Pancreas (tissue), 10 donors: ENCODE measurements around the gene LRRC45. TPM values are rescaled to one million over a fixed set of nuclear protein-coding genes. Genes with fewer than 3 reads are reported as not detected.
"Not testable (repeated sequence)": the region's sequence is repeated elsewhere in the genome, so short reads cannot be mapped to it uniquely, and the experiment has no call there.

Source experiments
- ATAC-seq, 4 donors: fragments of 200-7000 bp; cut with Tn5 transposase; one replicate each; pipeline versions ENCODE4 v1.8.0 to v1.9.1; 2020; ENCODE audit warnings: mild to moderate bottlenecking in 4 of 4, moderate library complexity in 4 of 4
- DNase-seq, 6 donors: peaks; one replicate each; pipeline ENCODE4 v3.0.0-alpha.2; 2020
- FAIRE-seq: peaks from 2 replicates; lab custom pipeline; 2012; peaks lifted over from hg19 to GRCh38; lab: Jason Lieb, UNC
- H3K27ac ChIP-seq, 4 donors: fragments of 200-600 bp; sonication (generic); 1 replicate in 3 of 4; 2 replicates in 1 of 4; pipeline versions ENCODE4 v1.5.0 to v1.8.0; 2020
- H3K27me3 ChIP-seq, 4 donors: fragments of 200-600 bp; one replicate each; pipeline ENCODE4 v1.8.0; 2021
- H3K36me3 ChIP-seq, 3 donors: fragments of 200-600 bp; sonication (generic) in 1 of 3; one replicate each; pipeline versions ENCODE4 v1.5.0 to v1.8.0; 2020 to 2021
- H3K4me1 ChIP-seq, 3 donors: fragments of 200-600 bp; one replicate each; pipeline ENCODE4 v1.8.0; 2021
- H3K4me3 ChIP-seq, 4 donors: fragments of 200-600 bp; sonication (generic) in 2 of 4; one replicate each; pipeline versions ENCODE4 v1.5.0 to v1.8.0; 2020 to 2021
- H3K9me3 ChIP-seq, 4 donors: fragments of 200-600 bp; one replicate each; pipeline ENCODE4 v1.8.0; 2021
- WGBS, 2 donors: extraction: QIAGEN DNeasy Blood & Tissue Kit; methylation state at CpG; one replicate each; pipeline ENCODE4 v1.1.7; 2013; 5-methylcytosine and 5-hydroxymethylcytosine counted together
- intact Hi-C, 3 donors: fragments of 100-400 bp; cut with DNase I; formaldehyde crosslinking; loops; one replicate each; pipeline versions ENCODE4 v1.11.1 to v1.14.2; 2022
- polyA plus RNA-seq, 2 donors: library from polyadenylated mRNA; stranded (reverse); fragments of 200-250 nt; gene quantifications; one replicate each; pipeline ENCODE4 v1.2.3, GENCODE V29; 2013
- total RNA-seq, 6 donors: library from RNA; stranded (reverse); fragmentation: NEBNext Ultra II Directional in 4 of 6; extraction: Animal tissue kit (Norgen Biotek cat#: 25700) in 4 of 6; gene quantifications; one replicate each; pipeline versions ENCODE4 v1.2.1 to v1.2.4, GENCODE V29; 2021 to 2023
- TF ChIP-seq, protein P1 (sequence below), 4 donors: fragments of 200-600 bp; sonication (generic) in 3 of 4; IDR thresholded peaks; one replicate each; pipeline versions ENCODE4 v1.5.0 to v1.8.0; 2021; ENCODE audit warnings: antibody characterized with exemption in 4 of 4
- donor health status: healthy with polysubstance abuse.
- donor health status: DM: no; HTN: no; CAD: no; lungs with moderate emphysema.
- donor health status: DM: no; HTN: no; CAD: no.
- donor health status: control.
- donor health status: control.
- donor health status: Bipolar disorder and iron deficiency.
- donor health status: DM: yes; HTN: yes; CAD: no.
- donor health status: DM: no; HTN: no; CAD: no.
- donor health status: DM: no; HTN: no; CAD: no.
- donor health status: DM: yes; HTN: yes; CAD: no.

LRRC45 gene
- total and polyA plus RNA-seq, 8 donors, result 5.3 to 21.6 (median 7.0) TPM

DNA sequence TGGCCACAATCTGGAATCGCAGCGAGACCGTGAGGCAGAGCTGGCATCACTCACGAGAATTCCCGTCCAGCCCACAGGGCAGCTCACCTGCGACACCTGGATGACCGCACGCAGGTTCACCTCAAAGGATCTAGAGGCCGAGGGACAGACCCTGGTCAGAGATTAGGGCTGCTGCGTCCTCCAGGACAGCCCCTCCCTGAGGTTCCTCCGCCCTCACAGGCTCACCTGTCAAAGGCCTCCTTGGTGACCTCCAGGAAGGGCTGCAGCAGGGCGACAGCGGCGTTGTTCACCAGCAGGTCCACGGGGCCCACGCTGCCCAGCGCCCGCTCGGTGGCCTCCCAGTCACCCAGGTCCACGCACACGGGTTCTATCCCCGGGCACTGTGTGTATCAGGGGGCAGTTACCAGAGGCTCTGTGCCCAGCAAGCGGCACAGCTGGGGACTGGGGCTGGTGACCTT lies 13.6 kb downstream of the LRRC45 start:
- 10 to 17% methylated on average over 21 to 23 of the region's 23 CpGs for WGBS, 2 donors
- peaks cover 4 to 13% (median 5%) of the 10 kb centered on the region in 3 donors for H3K4me1 ChIP-seq
- H3K27ac ChIP-seq, result peak overlapping the region; percentile 90 to 99 (median 98)
- intact Hi-C loops, result no loop called here
- ATAC-seq (peak in 2 of 4 donors; percentile 3), DNase-seq (no peak), FAIRE-seq (no peak)
- no peaks in the 10 kb centered on the region for H3K27me3 ChIP-seq
- H3K4me3 ChIP-seq, result peak overlapping the region; percentile 62 to 75 (median 70)
- no peaks in the 10 kb centered on the region for H3K36me3 ChIP-seq
- H3K9me3 ChIP-seq, result no peaks in the 10 kb centered on the region
- TF ChIP-seq, protein P1, sequence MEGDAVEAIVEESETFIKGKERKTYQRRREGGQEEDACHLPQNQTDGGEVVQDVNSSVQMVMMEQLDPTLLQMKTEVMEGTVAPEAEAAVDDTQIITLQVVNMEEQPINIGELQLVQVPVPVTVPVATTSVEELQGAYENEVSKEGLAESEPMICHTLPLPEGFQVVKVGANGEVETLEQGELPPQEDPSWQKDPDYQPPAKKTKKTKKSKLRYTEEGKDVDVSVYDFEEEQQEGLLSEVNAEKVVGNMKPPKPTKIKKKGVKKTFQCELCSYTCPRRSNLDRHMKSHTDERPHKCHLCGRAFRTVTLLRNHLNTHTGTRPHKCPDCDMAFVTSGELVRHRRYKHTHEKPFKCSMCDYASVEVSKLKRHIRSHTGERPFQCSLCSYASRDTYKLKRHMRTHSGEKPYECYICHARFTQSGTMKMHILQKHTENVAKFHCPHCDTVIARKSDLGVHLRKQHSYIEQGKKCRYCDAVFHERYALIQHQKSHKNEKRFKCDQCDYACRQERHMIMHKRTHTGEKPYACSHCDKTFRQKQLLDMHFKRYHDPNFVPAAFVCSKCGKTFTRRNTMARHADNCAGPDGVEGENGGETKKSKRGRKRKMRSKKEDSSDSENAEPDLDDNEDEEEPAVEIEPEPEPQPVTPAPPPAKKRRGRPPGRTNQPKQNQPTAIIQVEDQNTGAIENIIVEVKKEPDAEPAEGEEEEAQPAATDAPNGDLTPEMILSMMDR (IDR thresholded peaks at IDR 0.05), result no peak

DNA sequence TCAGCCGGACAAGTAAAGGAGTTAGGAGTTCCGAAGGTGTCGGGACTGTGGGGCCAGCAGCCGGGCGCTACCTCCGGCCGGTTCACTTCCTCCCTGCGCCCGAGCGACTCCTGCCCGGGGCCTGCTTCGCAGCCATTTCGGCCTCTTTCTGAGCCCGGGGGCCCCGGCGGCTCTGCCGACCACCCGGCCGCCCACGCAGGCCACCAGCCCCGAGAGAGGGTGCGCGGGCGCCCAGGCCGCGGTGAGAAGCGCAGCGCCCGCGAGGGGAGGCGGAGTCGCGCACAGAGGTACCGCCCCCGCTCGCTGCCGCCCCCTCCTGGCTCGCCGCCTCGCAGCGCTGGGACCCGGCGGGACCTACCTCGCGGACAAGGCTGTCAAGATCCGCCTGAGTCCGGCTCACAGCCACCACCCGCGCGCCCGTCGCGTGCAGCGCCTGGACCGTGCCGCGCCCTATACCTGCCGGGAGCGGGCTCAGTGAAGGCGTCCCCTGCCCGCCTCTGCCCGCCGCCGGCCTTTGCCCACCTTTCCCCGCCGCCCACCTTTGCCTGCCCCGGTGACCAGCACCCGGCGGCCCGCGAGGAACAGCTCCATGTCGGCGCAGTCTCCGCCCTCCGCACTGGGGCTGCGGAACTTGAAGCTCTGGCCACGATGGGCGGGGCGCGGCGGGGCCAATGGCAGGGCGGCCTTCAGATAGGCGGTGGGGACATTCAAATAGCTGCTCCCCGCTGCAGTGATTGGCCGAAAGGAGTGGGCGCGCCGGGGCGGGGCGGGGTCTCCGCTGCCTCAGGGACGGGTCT lies 14.2 kb downstream of the LRRC45 start, which contains the start of gene DCXR:
Gene DCXR (minus strand): TSS at position 606 of the 797 bp plus-strand sequence. CDS start 15 bp downstream, at position 591.
- intact Hi-C loops, result no loop called here
- H3K4me1 ChIP-seq, result peaks cover 0 to 9% (median 1%) of the 10 kb centered on the region in 3 donors
- no peaks in the 10 kb centered on the region for H3K27me3 ChIP-seq
- DNase-seq (peak; percentile 96 to 99 (median 97)), FAIRE-seq (peak; percentile 26), ATAC-seq (peak; percentile 94 to 98 (median 95))
- peak within 1 kb of the TSS; percentile 90 to 99 (median 98) for H3K27ac ChIP-seq
- TF ChIP-seq, protein P1 (IDR thresholded peaks at IDR 0.05), result peak; percentile 76 to 83 (median 80)
- no peaks in the 10 kb centered on the region for H3K9me3 ChIP-seq
- WGBS, 2 donors, result 0 to 1% methylated on average over 68 to 92 of the region's 92 CpGs
- no peaks in the 10 kb centered on the region for H3K36me3 ChIP-seq
- peak within 1 kb of the TSS; percentile 62 to 75 (median 70) for H3K4me3 ChIP-seq

DNA sequence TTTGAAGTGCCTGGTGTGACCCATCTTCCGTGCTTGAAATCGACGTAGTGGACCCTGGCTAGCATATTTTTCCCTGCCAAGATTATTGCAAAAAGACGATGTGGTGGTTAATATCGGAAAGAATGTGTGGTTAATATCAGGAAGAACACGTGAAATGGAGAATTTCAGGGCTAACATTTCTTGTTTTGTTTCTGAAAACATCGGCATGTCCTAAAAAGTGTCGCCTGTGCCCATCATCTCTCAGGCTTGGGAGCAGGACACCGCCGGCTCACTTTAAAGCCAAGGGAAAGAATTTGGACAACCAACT lies 14.7 kb downstream of the LRRC45 start:
- Histone ChIP-seq H3K27ac (peak overlapping the region; percentile 90 to 99 (median 98)), H3K36me3 (no peaks in the 10 kb centered on the region), H3K27me3 (no peaks in the 10 kb centered on the region), H3K9me3 (no peaks in the 10 kb centered on the region), H3K4me1 (peaks cover 0 to 9% (median 0%) of the 10 kb centered on the region in 3 donors), H3K4me3 (peak overlapping the region in 2 of 4 donors; percentile 73 to 75)
- 1 to 3% methylated on average over 10 of the region's 10 CpGs for WGBS, 2 donors
- TF ChIP-seq, protein P1 (IDR thresholded peaks at IDR 0.05), result no peak
- no peak for DNase-seq
- no peak for ATAC-seq
- no peak for FAIRE-seq
- intact Hi-C loops, result no loop called here

DNA sequence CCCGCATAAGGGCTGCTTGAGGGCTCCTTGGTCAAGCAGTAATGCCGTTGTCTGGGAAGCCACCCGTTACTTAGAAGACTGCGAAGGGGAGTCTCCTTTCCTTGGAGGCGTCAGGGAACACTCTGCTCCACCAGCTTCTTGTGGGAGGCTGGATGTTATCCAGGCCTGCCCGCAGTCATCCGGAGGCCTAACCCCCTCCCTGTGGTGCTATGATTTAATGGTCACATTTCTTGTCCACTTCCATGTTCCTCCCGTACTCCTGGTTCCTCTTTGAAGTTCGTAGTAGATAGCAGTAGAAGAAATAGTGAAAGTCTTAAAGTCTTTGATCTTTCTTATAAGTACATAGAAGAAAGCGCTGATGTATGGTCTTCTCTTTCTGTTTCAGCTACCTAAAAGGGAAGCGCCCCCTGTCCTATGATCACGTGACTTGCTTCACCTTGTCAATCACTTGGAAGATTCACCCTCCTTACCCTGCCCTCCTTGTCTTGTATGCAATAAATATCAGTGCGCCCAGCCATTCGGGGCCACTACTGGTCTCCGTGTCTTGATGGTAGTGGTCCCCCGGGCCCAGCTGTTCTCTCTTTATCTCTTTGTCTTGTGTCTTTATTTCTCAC lies 15.8 kb downstream of the LRRC45 start:
- H3K9me3 ChIP-seq, intact Hi-C loops, H3K27me3 ChIP-seq, H3K4me1 ChIP-seq, FAIRE-seq, H3K4me3 ChIP-seq, DNase-seq, H3K27ac ChIP-seq, H3K36me3 ChIP-seq, ATAC-seq: not testable (repeated sequence)
- 90 to 93% methylated on average over 16 of the region's 16 CpGs for WGBS, 2 donors

DNA sequence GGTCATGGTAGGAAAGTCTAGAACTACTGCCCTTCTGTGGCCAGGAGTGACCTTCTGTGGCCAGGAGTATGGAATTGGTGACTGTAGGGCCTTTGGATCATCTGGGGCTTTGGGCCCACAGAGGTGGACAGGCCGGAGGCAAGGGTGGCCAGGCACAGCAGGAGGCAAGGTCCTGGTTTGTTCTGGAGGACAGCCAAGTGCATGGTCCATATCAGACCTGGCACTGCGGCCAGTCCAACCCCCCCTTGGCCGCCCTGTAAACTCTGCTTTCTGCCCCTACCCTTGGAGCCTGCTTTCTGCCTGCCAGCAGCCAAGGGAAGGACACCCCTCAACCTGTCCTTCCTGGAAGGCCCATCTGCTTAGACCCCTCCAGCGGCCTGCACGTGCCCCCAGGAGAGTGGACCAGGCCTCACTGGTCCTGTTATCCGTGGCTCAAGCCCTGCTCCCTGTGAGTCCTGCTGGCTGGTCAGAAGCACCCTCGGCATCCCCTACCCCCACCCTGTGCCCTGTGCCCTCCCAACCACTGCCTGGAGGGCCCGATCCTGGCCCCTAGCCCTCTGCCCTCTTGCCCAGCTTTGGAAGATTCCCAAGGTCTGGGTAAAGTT lies 16.7 kb downstream of the LRRC45 start:
- no peaks in the 10 kb centered on the region for H3K36me3 ChIP-seq
- FAIRE-seq (no peak), ATAC-seq (no peak), DNase-seq (no peak)
- no peak overlapping the region for H3K4me3 ChIP-seq
- WGBS, 2 donors, result 64 to 66% methylated on average over 8 of the region's 8 CpGs
- TF ChIP-seq, protein P1 (IDR thresholded peaks at IDR 0.05), result no peak
- no peaks in the 10 kb centered on the region for H3K9me3 ChIP-seq
- no peak overlapping the region for H3K27ac ChIP-seq
- H3K27me3 ChIP-seq, result no peaks in the 10 kb centered on the region
- intact Hi-C loops, result no loop called here
- peaks cover 0 to 9% (median 0%) of the 10 kb centered on the region in 3 donors for H3K4me1 ChIP-seq
